ENCODE data around the gene TP73.

TP73 gene

DNA sequence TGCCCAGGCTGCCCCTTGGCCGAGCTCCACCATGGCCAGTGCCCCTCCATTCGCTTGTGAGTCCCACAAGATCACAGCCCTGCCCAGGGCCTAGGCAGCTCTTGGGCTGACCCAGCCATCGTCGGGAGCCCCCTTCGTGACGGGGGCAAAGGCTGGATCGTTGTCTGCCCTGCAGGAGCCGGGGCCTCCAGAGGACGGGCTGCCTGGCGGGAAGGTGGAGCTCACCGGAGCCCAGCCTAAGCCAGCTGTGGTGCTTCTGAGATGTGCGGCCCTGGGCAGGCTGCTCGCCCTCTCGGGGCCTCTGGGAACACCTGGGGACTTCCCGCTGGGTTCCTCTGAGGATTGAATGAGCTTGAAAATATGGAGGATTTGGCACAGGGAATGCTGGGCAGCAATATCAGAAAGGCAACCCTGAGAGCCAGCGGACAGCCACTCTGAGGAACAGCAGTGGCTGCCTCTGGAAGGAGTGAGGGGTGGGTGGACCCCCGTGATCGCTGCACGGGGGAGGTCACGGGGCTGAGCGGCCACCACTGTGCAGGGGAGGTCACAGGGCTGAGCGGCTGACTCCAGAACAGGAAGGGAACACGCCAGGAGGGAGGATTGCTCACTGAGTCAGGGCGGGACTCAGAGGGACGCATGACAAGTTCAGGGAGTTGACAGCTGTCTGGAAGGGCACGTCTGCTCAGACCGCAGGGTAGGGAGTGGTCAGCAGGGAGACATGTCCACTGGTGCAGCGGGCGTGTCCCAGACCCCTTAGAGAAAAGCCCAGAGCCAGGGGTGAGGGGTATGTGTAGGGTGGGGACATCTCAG, 19.3 kb downstream of the TP73 start:
- no peak for DNase-seq (ENCODE audit: low read depth in 2 of 2, low spot score in 1 of 2)

DNA sequence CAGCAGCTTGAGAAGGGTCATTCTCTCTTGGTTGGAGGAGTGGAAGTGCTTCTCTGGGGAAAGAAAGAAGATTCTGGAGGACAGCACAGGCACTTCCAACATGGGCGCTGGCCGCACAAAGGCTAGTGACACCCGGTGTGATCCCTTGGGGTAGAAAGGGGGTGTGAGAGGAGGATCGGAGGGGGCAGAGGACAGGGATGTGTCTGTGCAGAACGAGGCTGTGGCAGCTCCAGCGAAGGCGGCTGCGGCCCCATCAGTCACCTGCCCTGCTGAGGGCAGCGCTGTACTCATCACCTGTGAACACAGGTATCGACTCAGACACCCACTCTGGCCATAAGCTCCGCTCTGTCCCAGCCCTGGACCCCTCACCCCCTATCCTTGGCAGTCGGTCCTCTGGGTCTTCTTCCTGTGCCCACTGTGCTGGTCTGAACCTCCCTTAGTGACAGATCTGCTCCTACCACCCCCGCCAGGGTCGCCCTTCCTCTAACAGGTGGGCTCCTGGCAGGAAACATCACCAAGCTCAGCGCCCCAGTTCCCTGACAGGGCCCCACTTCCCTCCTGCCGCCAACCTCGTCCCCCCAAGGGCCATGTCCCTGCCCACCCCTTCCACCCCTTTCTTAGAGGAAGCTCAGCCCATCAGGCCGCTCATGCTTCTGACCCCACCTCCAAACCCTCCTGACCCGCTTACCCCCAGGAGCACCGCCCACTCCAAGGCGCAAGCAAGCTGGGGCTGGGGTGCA, 20.1 kb downstream of the TP73 start:
- DNase-seq (ENCODE audit: low read depth in 2 of 2, low spot score in 1 of 2): no peak

DNA sequence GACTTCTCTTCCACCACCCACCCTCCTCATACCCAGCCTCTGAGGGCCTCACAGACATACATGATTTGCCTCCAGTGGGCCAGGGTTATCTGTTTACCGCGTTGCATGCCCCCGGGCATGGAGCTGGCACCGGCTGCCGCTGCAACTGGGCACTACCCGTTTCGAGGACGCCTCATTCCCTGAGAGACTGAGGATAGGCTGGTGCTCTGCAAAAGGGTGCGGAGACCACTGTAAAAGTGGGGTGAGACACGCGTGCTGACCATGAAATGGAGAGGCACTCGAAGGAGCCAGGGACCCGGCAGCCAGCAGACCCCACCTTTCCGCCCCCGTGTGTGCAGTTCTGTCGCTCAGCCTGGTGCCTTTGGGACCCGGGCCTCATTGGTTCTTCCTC, 20.6 kb downstream of the TP73 start:
- no peak for DNase-seq (ENCODE audit: low read depth in 2 of 2, low spot score in 1 of 2)

DNA sequence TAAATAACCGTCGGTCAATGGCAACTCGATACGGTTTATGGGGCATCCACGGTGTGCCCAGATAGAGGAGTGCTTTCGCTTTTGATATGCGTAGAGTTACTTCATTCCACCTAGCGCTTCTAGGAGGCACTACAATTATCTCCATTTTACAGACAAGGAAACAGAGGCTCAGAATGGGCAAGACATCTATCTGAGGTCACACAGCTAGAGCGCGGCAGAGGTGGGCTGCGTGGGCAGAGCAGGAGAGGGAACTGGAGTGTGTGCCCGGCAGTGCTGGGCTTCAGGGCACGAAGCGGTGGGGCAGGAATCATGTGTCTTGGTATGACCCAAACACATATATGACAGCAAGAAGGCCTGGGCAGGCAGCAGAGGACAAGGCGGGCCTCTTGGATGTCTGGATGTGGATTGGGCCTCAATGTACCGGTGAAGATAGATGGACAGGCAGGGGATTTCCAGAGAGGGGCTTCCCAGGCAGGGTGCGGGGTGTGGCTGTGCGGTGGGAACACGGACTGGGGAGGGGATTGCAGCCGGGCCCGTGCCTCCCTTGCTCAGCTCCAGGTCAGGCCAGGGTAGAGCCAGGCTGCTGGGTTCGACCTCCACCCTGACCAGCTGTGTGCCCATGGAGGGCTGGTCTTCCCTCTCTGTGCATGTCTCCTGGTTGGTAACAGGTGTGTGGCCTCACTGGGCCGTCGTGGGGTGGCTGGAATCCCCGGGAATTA, 21.2 kb downstream of the TP73 start:
- no peak for DNase-seq (ENCODE audit: low read depth in 2 of 2, low spot score in 1 of 2)

DNA sequence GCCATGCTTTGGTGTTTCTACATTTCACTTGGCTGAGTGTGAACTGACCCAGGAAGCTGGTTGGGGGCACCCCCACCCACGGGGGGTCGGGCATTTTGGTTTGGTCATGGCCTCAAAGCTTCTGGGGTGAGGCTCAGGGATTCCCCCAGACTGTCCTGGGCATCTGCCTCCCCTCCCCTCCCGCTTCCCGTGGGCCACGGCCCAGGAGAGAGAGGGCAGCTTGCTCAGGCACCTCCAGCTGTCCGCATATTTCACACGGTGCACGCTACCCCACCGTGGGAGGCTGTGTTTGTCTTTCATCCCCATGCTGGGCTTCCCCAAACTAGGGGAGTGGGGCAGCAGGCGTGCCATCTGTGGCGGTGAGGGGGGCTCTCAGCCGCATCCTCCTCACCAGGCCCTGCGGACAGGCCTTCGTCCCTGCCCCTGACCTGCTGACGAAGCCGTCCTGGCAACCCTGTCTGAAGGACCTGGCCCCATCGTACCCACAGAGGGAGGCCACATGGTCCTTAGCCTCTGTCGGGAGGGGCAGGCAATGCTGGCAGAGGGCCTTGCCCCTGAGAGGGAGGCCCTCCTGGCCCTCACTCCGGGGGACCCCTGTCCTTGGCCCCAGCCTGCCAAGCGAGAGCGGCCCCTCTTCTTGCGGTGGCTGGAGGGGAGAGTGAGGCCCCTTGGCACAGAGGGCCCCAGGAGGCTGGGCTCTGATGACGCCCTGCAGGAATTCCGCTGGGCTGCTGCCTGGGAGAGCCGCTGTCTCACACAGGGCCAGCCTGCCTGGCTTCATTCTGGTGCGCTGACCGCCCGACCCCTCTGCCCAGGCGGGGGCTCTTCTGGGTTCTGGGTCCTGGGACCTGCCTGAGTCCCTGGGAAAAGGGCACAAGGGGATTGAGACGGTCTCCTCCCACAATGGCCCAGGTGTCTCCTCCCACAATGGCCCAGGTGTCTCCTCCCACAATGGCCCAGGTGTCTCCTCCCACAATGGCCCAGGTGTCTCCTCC, 22.1 kb downstream of the TP73 start:
- no peak for DNase-seq (ENCODE audit: low read depth in 2 of 2, low spot score in 1 of 2)

DNA sequence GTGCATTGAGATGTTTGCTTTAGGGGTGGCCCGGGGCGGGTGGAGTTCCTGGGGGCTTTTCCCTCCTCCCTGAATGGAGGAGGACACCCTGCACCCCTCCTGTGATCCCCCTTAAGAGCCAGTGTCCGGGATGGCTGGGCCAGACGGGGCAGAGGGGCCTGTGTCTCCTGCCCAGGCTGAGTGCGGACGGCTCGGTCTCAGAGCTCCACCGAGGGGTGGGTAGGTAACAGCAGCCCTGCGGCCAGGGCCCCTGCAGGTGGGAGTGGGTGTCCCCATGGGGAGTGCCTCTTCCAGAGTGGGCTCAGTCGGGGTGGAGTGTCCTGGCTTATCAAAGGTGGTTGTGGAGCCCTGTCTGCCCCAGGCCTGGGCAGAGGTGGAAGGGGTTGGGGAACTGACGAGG, 23.1 kb downstream of the TP73 start:
- no peak for DNase-seq (ENCODE audit: low read depth in 2 of 2, low spot score in 1 of 2)

DNA sequence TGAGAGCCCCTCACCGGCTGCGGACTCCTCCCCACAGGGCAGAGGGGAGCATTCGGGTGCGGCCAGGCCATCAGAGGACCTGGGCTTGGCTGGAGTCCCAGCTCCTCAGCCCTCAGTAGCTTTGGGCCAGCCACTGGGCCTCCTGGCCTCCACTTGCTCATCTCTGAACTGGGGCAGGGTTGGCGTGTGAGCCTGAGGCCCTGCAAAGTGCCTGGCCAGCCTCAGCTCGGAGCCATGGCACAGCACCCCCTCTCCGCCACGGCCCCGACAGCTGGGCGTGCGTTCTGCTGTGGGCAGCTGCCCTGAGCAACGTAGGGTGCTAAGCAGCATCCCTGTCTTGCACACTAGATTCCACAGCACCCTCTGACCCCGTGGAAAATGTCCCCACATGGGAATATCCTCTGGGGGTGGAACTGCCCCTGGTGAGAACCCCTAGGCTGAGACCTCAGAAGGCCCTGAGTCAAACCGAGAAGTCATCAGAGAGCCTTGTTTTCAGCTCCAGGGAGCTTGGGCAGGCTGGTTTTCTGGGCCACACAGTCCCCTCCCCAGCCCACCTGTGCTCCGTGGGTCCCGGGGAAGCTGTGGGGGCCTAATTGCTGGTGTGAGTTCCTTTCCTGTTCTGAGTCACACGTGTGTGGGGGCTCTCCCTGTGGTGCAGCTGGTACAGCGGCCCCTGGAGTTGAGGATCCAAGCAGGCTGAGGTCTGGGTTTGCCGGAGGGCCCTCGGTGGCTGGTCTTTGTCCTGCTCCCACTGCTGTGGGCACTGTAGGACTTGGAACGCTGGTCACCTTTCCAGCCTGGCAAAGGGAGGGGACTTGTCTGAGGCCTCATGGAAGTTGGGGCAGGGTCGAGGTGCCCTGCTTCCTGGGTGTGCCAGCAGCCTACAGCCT, 24.5 kb downstream of the TP73 start:
- DNase-seq (ENCODE audit: low read depth in 2 of 2, low spot score in 1 of 2): no peak

DNA sequence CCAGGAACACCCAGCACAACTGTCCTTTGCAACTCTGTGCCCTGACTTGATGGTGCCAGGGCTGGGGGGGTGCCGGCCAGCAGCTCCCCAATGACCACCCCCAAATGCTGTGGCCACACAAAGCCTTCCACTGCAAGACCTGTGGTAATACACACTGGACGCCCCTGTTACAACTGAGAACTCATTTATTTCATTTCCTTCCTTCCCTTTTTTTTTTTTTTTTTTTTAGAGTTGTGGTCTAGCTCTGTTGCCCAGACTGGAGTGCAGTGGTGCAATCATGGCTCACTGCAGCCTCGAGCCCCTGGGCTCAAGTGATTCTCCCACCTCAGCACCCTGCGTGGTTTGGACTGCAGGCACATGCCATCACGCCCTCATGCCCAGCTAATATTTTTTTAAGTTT, 25.2 kb downstream of the TP73 start:
- DNase-seq (ENCODE audit: low read depth in 2 of 2, low spot score in 1 of 2): no peak

DNA sequence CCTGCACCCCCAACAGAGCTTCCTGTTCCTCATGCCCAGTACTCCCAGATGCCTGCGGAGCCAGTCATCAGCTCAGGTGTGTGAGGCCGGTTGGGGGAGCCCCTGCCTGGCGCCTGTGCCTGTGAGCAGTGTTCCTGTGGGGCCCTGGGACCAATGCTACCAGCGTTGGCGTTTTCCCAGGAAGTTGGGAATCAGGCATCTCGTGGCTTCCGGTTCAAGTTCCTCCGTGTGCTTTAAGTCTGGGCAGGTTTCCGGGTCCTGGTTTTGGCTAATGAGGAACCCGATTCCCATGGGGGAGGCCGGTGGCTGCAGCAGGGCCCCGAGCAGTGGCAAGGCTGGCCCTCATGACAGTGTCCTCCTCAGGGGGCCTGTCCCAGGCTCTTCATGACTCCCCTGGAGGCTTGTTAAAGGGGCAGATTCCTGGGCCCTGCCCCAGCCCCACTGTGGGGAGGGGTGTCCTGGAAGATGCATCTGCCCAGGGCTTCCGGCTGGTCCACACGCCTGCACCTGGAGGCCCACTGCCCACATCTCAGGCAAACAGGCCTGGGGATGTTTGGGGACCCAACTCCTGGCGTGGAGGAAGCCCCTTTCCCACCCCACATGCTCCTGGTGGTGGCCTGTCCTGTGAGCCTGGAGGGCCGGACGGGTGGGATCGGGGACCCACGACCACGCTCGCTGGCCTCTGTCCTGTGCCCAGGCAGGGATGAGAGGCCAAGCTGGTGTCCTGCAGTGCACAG, 26.2 kb downstream of the TP73 start:
- no peak for DNase-seq (ENCODE audit: low read depth in 2 of 2, low spot score in 1 of 2)

DNA sequence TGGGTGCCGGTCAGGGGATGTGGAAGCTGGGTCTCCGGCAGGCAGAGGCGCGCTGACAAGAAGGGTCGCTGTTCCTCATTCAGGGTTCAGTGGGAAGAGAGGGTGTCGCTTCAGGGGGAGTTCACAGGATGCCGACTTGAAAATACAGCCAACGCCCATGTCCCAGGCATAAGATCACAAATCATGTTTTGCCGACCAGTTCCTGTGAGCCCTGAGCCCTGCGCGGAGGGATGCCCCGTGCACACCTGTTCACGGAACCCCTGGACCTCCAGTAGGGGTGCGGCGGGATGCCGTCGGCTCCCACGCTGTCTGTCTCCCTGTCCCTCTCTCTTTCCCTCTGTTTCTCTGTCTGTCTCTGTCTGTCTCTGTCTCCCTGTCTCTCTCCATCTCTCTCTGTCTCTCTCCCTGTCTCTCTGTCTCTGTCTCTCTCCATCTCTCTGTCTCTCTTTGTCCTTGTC, 26.8 kb downstream of the TP73 start:
- DNase-seq (ENCODE audit: low read depth in 2 of 2, low spot score in 1 of 2): no peak

DNA sequence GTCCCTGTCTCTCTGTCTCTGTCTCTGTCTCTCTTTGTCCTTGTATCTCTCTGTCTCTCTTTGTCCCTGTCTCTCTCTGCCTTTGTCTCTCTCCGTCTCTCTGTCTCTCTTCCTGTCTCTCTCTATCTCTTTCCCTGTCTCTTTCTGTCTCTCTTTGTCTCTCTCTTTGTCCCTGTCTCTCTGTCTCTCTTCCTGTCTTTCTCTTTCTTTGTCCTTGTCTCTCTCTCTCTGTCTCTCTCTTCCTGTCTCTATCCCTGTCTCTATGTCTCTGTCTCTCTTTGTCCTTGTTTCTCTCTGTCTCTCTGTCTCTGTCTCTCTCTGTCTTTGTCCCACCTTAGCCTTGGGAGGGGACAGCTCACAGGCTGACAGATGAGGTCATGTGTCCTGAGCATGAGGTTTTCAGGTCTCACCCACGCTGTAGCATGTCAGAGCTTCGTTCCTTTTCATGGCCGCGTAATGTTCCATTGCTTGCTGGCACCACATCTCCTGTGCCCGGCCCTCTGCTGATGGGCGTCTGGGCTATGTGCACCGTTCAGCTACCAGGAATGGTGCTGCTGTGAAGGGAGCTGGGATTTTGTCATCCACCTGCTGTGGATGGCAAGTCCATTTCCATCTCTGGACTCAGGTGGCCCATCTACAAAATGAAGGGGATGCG, 27.6 kb downstream of the TP73 start:
- no peak for DNase-seq (ENCODE audit: low read depth in 2 of 2, low spot score in 1 of 2)

DNA sequence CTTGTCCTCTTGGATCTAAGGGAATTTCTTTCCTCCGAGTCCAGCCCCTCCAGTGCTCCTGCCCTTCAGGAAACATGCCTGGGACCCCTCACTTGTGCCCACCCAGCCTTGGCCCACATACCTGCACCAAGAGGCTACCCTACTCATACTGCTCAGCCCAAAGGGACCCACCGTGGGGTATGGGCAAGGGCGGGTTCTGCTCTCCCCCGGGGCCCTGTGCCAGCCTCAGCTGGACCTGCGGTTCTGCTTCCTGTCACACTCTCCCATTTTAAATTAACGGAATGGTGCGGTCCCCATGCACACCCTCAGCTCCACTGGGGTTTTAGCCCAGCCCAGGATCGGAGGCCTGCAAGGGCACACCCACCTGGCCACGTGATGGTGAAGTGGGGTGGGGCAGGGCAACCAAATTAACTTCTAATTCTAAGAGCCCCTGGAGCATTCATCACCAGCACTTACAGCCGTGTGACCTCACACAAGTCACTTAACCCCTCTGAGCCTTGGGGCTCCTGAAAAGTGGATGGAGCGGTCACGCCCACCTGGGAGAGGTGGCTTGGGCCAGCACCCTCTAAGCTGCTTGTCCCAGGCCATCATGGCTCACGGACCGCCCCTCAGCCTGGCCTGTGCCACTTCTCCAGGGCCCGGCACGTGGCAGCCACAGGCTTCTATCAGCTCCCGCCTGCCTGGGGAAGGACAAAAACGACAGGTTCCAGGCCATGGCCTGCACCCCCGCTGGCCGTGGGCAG, 28.3 kb downstream of the TP73 start:
- DNase-seq (ENCODE audit: low read depth in 2 of 2, low spot score in 1 of 2): no peak

DNA sequence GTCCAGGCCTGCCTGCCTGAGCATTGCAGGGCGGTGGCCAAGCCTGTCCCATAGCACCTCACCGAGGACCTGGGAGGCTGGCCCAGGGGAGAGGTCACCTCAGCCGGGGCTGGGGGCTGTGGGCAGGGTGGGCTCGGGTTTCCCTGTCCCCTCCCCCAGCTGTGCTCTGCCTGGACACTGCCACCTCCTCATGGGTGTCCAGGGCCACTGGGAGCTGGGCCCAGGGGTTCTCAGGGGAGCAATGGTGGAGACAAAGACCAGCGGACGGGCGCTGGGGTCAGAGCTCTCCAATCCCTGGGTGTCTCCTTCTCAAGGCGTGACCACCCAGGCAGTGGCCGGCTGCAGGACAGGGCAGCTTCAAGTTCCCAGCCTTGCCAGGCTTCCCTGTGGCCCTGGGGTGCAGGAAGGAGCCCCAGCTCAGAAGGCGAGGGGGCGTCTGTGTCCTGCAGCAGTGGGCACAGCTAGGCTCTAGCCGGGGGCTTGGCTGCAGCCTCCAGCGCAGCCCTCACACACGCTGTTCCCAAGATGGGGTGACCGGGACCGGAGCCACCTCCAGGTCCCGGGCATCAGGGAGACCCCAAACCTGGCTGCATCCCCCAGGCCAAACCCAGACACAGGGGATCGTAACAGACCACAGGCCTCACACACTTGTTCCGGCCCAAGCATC, 29.0 kb downstream of the TP73 start:
- no peak for DNase-seq (ENCODE audit: low read depth in 2 of 2, low spot score in 1 of 2)

DNA sequence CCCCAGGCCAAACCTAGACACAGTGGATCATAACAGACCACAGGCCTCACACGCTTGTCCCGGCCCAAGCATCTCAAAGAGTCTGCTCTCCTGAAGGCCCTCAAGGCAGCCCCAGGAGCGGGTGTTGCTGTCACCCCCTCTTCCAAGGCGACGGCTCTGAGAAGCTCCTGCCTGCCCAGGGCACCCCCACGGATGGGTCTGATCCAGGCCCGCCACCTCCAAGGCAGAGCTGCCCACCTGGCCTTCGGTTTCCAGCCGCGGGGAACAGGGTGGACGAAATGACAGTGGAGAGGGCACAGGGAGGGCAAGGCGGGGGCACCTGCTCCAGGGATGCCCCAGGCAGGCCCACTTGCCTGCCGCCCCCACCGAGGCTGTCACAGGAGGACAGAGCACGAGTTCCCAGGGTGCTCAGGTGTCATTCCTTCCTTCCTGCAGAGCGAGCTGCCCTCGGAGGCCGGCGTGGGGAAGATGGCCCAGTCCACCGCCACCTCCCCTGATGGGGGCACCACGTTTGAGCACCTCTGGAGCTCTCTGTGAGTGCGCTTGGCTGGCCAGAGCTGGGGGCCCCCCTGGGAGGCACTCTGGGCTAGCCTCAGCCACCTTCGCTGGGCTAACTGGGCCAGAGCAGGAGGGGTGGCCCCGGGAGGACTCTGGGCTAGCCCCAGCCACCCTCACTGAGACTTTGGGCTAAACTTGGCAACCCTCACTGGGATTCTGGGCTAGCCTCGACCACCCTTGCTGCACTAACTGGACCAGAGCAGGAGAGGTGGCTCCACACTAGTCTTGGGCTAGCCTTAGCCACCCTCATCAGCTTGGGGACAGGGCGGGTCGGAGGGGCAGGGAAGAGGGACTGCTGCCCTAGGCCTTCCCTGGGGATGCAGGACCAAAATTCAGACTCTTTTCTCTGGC, 29.8 kb downstream of the TP73 start:
- DNase-seq (ENCODE audit: low read depth in 2 of 2, low spot score in 1 of 2): no peak

DNA sequence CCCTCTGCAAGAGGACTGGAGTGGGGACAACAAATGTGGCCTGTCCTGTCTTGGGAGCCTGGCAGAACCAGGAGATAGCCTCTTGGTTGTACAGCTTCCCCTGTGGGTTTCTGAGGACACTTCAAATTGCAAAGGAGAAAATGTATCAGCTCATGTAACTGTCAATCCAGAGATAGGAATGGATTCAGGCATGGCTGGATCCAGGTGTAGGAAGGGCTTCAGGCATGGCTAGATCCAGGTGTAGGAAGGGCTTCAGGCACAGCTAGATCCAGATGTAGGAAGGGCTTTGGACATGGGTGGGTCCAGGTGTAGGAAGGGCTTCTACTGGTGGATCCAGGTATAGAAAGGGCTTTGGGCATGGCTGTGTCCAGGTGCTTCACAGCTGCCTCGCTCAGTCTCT, 30.9 kb downstream of the TP73 start:
- no peak for DNase-seq (ENCODE audit: low read depth in 2 of 2, low spot score in 1 of 2)

DNA sequence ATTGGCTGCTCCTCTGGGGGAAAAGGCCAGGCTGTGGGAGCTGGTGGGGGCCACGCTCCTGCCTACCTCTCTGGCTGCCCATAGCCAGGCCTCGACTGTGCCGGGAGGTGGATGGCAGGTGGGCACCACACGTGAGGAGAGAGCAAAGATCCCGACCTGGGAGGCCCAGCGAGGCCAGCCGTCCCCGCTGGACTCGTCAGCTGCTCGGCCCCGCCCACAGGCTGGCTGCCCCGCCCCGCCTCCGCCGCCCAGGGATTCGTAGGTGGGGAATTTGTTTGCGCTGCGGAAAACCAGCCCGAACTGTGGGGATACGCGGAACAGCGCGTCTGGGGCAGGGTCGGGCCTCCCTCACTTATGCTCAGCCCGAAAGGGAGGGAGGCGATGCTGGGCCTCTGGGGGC, 31.7 kb downstream of the TP73 start:
- DNase-seq (ENCODE audit: low read depth in 2 of 2, low spot score in 1 of 2): no peak

Data from stimulated activated CD8-positive, alpha-beta memory T cell treated with anti-CD3 and anti-CD28 coated beads, Interleukin-4, amount 100 ng/mL, for 4 hours (primary cell).